Neural progenitor cell (in vitro differentiated cells): ENCODE measurements around the gene DDX52. TPM values are rescaled to one million over a fixed set of nuclear protein-coding genes. Genes with fewer than 3 reads are reported as not detected.

Experiments
- DNase-seq: peaks from one replicate; pipeline ENCODE4 v3.0.0-alpha.2; 2016; ENCODE audit warnings: low spot score
- H2AFZ ChIP-seq: fragments of 200-600 bp; sonication (generic); replicated peaks from 2 replicates; pipeline ENCODE4 v1.6.1; 2016; ENCODE audit warnings: antibody characterized with exemption
- H3F3A ChIP-seq: fragments of 200-600 bp; sonication (generic); 2 replicates; pipeline ENCODE4 v1.6.1; 2016; ENCODE audit warnings: antibody characterized with exemption, low read depth
- H3K27ac ChIP-seq: fragments of 200-600 bp; sonication (generic); 2 replicates; pipeline ENCODE4 v1.5.1; 2016; ENCODE audit warnings: mild to moderate bottlenecking
- H3K27me3 ChIP-seq: fragments of 200-600 bp; sonication (generic); 2 replicates; pipeline ENCODE4 v1.6.1; 2016; ENCODE audit warnings: mild to moderate bottlenecking, moderate library complexity
- H3K36me3 ChIP-seq: fragments of 200-600 bp; sonication (generic); 2 replicates; pipeline ENCODE4 v1.5.1; 2016
- H3K4me1 ChIP-seq: fragments of 200-600 bp; sonication (generic); 2 replicates; pipeline ENCODE4 v1.6.1; 2016; ENCODE audit warnings: mixed run types
- H3K4me2 ChIP-seq: fragments of 200-600 bp; sonication (generic); 2 replicates; pipeline ENCODE4 v1.6.1; 2016
- H3K4me3 ChIP-seq: fragments of 200-600 bp; sonication (generic); 2 replicates; pipeline ENCODE4 v1.5.1; 2016
- H3K79me2 ChIP-seq: fragments of 200-600 bp; sonication (generic); 2 replicates; pipeline ENCODE4 v1.6.1; 2016; ENCODE audit warnings: low read depth
- H3K9ac ChIP-seq: fragments of 200-600 bp; sonication (generic); 2 replicates; pipeline ENCODE4 v1.6.1; 2016
- H3K9me3 ChIP-seq: fragments of 200-600 bp; sonication (generic); 2 replicates; pipeline ENCODE4 v1.5.1; 2016; ENCODE audit warnings: low read depth
- H4K20me1 ChIP-seq: fragments of 200-600 bp; sonication (generic); 2 replicates; pipeline ENCODE4 v1.6.1; 2016; ENCODE audit warnings: low read depth
- H3K27ac Mint-ChIP-seq: 3 replicates; pipeline ENCODE4 v1.8.0; 2021; ENCODE audit warnings: mixed read lengths
- H3K27me3 Mint-ChIP-seq: 2 replicates; pipeline ENCODE4 v1.8.0; 2022; ENCODE audit warnings: low read depth, mild to moderate bottlenecking, inconsistent platforms, moderate library complexity, mixed read lengths; ENCODE audit not compliant: insufficient read depth
- H3K36me3 Mint-ChIP-seq: 3 replicates; pipeline ENCODE4 v1.8.0; 2021; ENCODE audit warnings: mixed read lengths
- H3K4me1 Mint-ChIP-seq: 3 replicates; pipeline ENCODE4 v1.8.0; 2021; ENCODE audit warnings: mixed read lengths
- H3K4me3 Mint-ChIP-seq: 3 replicates; pipeline ENCODE4 v1.8.0; 2021; ENCODE audit warnings: mild to moderate bottlenecking, moderate library complexity, mixed read lengths
- H3K9me3 Mint-ChIP-seq: 3 replicates; pipeline ENCODE4 v1.8.0; 2020; ENCODE audit warnings: mixed read lengths
- EZH2 ChIP-seq: fragments of 200-600 bp; sonication (generic); IDR thresholded peaks from 2 replicates; pipeline ENCODE4 v1.6.1; 2017; ENCODE audit warnings: antibody characterized with exemption, mild to moderate bottlenecking, moderate library complexity
- EZH2phosphoT487 ChIP-seq: fragments of 200-600 bp; sonication (generic); IDR thresholded peaks from 2 replicates; pipeline ENCODE4 v1.6.1; 2017; ENCODE audit warnings: antibody characterized with exemption
- microRNA-seq: library from miRNA; unstranded; fragments of <30 nt; microRNA quantifications from one replicate; pipeline ENCODE4, GENCODE V29; 2016
- small RNA-seq: library from RNA; depleted of rRNA; stranded (forward); fragments of <200 nt; gene quantifications from one replicate; pipeline ENCODE3, GENCODE V24; 2015
- total RNA-seq: library from RNA; depleted of rRNA; stranded (reverse); fragments of >200 nt; gene quantifications from 2 replicates; pipeline ENCODE4 v1.2.3, GENCODE V29; 2015; ENCODE audit warnings: low replicate concordance
- TF ChIP-seq, protein P1 (sequence below): fragments of 200-600 bp; sonication (generic); IDR thresholded peaks from 2 replicates; pipeline ENCODE4 v1.5.1; 2017; ENCODE audit warnings: antibody characterized with exemption, mild to moderate bottlenecking

DDX52 gene
- total RNA-seq, 1 donor from 2014 or later: 55.3 TPM

DNA sequence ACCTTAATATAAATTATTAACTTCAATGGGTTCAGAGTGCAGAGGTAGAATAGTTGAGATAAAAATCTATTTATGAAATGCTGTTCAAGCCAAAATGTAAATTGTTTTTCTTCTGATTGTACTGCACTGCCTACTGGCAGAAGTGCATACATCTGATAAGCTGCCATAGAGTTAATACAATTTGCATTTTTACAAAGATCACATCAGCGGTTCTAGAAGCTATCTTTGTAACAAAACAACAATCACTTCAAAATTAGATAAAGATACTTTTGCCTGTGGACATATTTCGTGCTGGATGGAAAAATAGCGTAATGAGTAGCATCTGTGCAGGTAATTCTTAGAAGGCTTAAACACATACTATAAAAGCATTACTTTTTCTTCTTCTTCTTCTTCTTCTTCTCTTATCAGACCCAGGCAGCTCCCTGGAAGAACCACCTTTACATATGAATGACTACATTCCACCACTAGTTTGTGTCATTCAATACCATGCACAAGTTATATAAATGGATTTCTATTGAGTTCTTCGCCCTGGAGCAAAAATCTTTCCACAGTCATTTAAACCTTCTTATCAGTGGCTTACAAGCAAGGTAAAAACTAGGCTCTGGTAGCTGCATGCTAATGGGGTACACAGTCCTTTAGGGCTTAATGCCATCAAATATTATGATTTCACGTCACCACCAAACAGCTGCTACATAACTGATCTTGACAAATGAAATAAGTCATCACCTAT lies 81.1 kb downstream of the DDX52 start:
- peaks cover 4% of the 10 kb centered on the region for H3K9me3 Mint-ChIP-seq
- no peak overlapping the region for H3K27ac Mint-ChIP-seq
- H3K27me3 ChIP-seq: no peaks in the 10 kb centered on the region

More for the DNA sequence above, 81.1 kb downstream of the DDX52 start:
- H3K4me3 ChIP-seq: no peak overlapping the region
- H3F3A ChIP-seq: no peaks in the 10 kb centered on the region
- H3K9me3 ChIP-seq: no peaks in the 10 kb centered on the region
- peaks cover 3% of the 10 kb centered on the region for H3K4me1 Mint-ChIP-seq
- H3K9ac ChIP-seq: no peak overlapping the region
- no peaks in the 10 kb centered on the region for H3K4me1 ChIP-seq
- no peaks in the 10 kb centered on the region for H3K79me2 ChIP-seq
- no peak overlapping the region for H3K4me3 Mint-ChIP-seq
- H3K27ac ChIP-seq: no peak overlapping the region
- H4K20me1 ChIP-seq: no peaks in the 10 kb centered on the region
- H3K36me3 ChIP-seq: peaks cover 24% of the 10 kb centered on the region
- H3K4me2 ChIP-seq: no peak overlapping the region
- no peak overlapping the region for H2AFZ ChIP-seq
- peaks cover 36% of the 10 kb centered on the region for H3K36me3 Mint-ChIP-seq
- peaks cover 6% of the 10 kb centered on the region for H3K27me3 Mint-ChIP-seq
- DNase-seq: no peak
- TF ChIP-seq, protein P1, sequence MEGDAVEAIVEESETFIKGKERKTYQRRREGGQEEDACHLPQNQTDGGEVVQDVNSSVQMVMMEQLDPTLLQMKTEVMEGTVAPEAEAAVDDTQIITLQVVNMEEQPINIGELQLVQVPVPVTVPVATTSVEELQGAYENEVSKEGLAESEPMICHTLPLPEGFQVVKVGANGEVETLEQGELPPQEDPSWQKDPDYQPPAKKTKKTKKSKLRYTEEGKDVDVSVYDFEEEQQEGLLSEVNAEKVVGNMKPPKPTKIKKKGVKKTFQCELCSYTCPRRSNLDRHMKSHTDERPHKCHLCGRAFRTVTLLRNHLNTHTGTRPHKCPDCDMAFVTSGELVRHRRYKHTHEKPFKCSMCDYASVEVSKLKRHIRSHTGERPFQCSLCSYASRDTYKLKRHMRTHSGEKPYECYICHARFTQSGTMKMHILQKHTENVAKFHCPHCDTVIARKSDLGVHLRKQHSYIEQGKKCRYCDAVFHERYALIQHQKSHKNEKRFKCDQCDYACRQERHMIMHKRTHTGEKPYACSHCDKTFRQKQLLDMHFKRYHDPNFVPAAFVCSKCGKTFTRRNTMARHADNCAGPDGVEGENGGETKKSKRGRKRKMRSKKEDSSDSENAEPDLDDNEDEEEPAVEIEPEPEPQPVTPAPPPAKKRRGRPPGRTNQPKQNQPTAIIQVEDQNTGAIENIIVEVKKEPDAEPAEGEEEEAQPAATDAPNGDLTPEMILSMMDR: no peak
- TF ChIP-seq EZH2 (no peak), EZH2phosphoT487 (no peak)

Small RNAs within 50 kb of the gene (microRNA-seq; reads per million reads assigned to microRNA genes)
- gene MIR378J: not detected

Small RNAs within 50 kb of the gene (small RNA-seq; reads per million reads assigned to genes)
- gene MIR378J: not detected

Other genes with a start within 250 kb of the DDX52 start
- gene ACACA, start 236.6 kb downstream of the DDX52 start, total RNA-seq: 88.6 and 94.9 TPM in 2 replicates
- 25.4 and 30.7 TPM in 2 replicates for gene TADA2A, start 236.6 kb downstream of the DDX52 start, total RNA-seq
- 17.3 and 21.6 TPM in 2 replicates for gene DUSP14, start 153.6 kb downstream of the DDX52 start, total RNA-seq
- 22.4 and 26.3 TPM in 2 replicates for gene SYNRG, start 34.0 kb downstream of the DDX52 start, total RNA-seq
- gene HNF1B, start 101.6 kb upstream of the DDX52 start, total RNA-seq: 0.15 TPM in 1 of 2 replicates, not detected in the other